Subcutaneous adipose tissue (tissue), 4 donors: ENCODE data around the gene CEP192. TPM values are rescaled to one million over a fixed set of nuclear protein-coding genes. Genes with fewer than 3 reads are reported as not detected.

Source experiments
- CTCF ChIP-seq: fragments of 450-650 bp; IDR thresholded peaks from one replicate; pipeline ENCODE4 v1.5.1; 2016; ENCODE audit warnings: low read depth, mild to moderate bottlenecking, control low read depth, antibody characterized with exemption, moderate library complexity
- total RNA-seq, 4 donors: library from RNA; depleted of rRNA; stranded (reverse); fragments of >200 nt; gene quantifications; one replicate each; pipeline ENCODE4 v1.1.0, GENCODE V29; 2016

Gene CEP192
- total RNA-seq, 4 donors from 2014 or later = 20.5 to 25.1 (median 22.4) TPM

- TF ChIP-seq CTCF = no peak
Observed at GRCh38 chr18:12975488-12975887, 15.7 kb upstream of the CEP192 start.

GRCh38 chr18:12976305-12976704 lies 14.9 kb upstream of the CEP192 start:
- TF ChIP-seq CTCF = no peak

- TF ChIP-seq CTCF = no peak
Observed at GRCh38 chr18:12989397-12990122, 1.6 kb upstream of the CEP192 start.

- TF ChIP-seq CTCF = no peak
Observed at GRCh38 chr18:12990123-12990475, 1.1 kb upstream of the CEP192 start.

- no peak for TF ChIP-seq CTCF
Observed at GRCh38 chr18:12990641-12990966, 558 bp upstream of the CEP192 start.

GRCh38 chr18:12991821-12992179 lies 638 bp downstream of the CEP192 start:
- no peak for TF ChIP-seq CTCF

- no peak for TF ChIP-seq CTCF
Observed at GRCh38 chr18:12993439-12993838, 2.3 kb downstream of the CEP192 start.
